Astrocyte of the cerebellum (primary cell): ENCODE measurements around the gene EPHB3.
A peak's percentile ranks its signal among the peaks of the same experiment; 100 is the strongest.

Experiments used
- DNase-seq: peaks from one replicate; pipeline ENCODE4 v3.0.0-alpha.2; 2011; ENCODE audit warnings: low read depth
- H3K4me3 ChIP-seq: 2 replicates; pipeline ENCODE4 v1.5.1; 2011; ENCODE audit warnings: mild to moderate bottlenecking, low read depth, low read length, moderate library complexity
- in situ Hi-C: cut with HindIII; loops from 2 replicates; pipeline ENCODE4 v1.10.0; 2017; ENCODE audit warnings: low sequenced_read_pairs
- TF ChIP-seq, protein P1 (sequence below): IDR thresholded peaks from 2 replicates; pipeline ENCODE4 v1.5.1; 2012; ENCODE audit warnings: low read length, low read depth, moderate library complexity, mild to moderate bottlenecking; ENCODE audit errors: missing control alignments

Gene EPHB3

DNA sequence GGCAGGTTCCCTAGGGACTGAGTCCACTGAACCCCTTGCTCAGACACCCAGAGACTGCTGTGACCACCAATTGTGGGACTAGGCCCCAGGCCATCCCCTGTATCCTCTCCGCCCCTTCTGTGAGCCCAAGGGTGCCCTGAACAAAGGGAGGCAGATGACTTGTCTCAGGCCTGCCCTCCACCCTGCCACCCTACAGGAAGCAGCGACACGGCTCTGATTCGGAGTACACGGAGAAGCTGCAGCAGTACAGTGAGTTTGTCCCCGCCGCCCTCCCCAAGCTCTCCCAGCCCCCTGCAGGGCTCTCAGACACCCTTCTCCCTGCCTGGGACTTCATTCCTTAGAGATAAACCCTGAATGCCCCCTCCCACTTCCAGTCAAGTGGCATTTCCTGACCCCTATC, 16.6 kb downstream of the EPHB3 start:
- no peak overlapping the region for H3K4me3 ChIP-seq
- in situ Hi-C loops, result no loop called here
- TF ChIP-seq, protein P1, sequence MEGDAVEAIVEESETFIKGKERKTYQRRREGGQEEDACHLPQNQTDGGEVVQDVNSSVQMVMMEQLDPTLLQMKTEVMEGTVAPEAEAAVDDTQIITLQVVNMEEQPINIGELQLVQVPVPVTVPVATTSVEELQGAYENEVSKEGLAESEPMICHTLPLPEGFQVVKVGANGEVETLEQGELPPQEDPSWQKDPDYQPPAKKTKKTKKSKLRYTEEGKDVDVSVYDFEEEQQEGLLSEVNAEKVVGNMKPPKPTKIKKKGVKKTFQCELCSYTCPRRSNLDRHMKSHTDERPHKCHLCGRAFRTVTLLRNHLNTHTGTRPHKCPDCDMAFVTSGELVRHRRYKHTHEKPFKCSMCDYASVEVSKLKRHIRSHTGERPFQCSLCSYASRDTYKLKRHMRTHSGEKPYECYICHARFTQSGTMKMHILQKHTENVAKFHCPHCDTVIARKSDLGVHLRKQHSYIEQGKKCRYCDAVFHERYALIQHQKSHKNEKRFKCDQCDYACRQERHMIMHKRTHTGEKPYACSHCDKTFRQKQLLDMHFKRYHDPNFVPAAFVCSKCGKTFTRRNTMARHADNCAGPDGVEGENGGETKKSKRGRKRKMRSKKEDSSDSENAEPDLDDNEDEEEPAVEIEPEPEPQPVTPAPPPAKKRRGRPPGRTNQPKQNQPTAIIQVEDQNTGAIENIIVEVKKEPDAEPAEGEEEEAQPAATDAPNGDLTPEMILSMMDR, result no peak
- DNase-seq, result no peak

- in situ Hi-C loops, result no loop called here
- no peak overlapping the region for H3K4me3 ChIP-seq
- DNase-seq, result peak; percentile 8
- TF ChIP-seq, protein P1, result no peak
Observed at GRCh38 chr3:184578822-184579221, 17.2 kb downstream of the EPHB3 start.

- H3K4me3 ChIP-seq, result no peak overlapping the region
Observed at GRCh38 chr3:184579513-184579912, 17.9 kb downstream of the EPHB3 start.

DNA sequence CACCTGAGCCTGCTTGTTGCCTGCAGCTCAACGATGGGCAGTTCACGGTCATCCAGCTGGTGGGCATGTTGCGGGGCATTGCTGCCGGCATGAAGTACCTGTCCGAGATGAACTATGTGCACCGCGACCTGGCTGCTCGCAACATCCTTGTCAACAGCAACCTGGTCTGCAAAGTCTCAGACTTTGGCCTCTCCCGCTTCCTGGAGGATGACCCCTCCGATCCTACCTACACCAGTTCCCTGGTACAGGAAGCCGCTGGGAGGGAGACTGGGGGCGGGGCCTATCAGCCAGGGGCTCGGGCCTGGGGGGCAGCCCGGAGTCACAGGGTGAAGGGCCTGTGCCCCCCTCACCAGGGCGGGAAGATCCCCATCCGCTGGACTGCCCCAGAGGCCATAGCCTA, 18.8 kb downstream of the EPHB3 start:
- in situ Hi-C loops, result no loop called here
- TF ChIP-seq, protein P1, result no peak
- no peak overlapping the region for H3K4me3 ChIP-seq
- no peak for DNase-seq

More at GRCh38 chr3:184579513-184579912, 17.9 kb downstream of the EPHB3 start:
- TF ChIP-seq, protein P1, result no peak
- in situ Hi-C loops, result no loop called here
- no peak for DNase-seq

GRCh38 chr3:184581331-184581855, 19.8 kb downstream of the EPHB3 start:
- in situ Hi-C loops, result no loop called here
- DNase-seq, result no peak
- TF ChIP-seq, protein P1, result no peak
- no peak overlapping the region for H3K4me3 ChIP-seq

- in situ Hi-C loops, result no loop called here
- no peak for DNase-seq
- H3K4me3 ChIP-seq, result peak overlapping the region; percentile 25
- TF ChIP-seq, protein P1, result no peak
Observed at GRCh38 chr3:184582646-184583577, 21.3 kb downstream of the EPHB3 start.
